ENCODE data around the gene RNF207.

Gene RNF207

DNA sequence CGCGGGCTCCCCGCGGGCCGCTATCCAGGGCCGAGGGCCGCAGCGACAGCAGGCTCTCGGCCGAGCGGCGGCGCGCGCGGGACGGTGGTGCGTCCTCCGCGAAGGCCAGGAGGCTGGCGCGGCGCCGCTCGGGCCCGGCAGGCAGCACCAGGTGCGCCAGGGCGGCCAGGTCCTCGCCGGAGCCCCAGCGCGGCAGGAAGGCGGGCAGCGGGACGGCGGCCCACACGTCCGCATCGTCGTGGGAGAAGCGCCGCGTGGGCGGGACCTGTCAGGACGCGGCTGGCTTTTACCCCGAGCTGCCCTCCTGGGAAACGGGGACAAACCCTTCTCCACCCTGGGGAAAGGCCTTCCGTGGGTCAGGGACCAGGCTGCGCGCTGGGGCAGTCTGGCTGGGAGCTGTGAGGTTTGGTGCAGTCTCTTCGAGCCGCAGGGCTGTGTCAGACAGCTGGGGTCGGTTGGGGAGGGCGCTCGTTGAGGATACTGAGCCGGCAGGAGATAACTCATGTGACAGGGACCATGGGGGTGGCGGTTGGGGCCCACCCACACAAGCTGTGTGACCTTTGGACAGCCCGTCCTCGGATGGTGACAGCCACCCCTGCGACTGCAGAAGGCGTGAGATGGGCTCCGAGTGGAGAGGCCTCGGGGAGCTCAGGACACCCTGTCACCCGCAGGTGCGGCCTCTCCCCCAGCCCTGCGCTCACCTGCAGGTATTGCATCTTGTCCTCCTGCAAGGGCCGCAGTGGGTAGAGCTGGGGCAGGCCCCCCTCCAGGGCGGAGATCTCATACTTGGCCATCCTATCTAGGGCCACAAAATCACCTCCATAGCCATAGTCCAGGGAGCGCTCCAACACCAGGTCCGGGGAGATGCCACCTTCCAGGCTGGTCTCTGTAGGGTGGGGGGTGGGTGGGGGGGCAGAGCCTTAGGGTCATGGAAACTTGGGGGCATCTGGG is 44.1 kb downstream of the RNF207 start:
- no peak for DNase-seq (ENCODE audit: low spot score)

GRCh38 chr1:6251233-6251632 is 45.3 kb downstream of the RNF207 start:
- no peak for DNase-seq (ENCODE audit: low spot score)

GRCh38 chr1:6251681-6252373 is 45.9 kb downstream of the RNF207 start:
- DNase-seq (ENCODE audit: low spot score): no peak

- no peak for DNase-seq (ENCODE audit: low spot score)
These were observed 46.4 kb downstream of the RNF207 start for GRCh38 chr1:6252374-6252710.

DNA sequence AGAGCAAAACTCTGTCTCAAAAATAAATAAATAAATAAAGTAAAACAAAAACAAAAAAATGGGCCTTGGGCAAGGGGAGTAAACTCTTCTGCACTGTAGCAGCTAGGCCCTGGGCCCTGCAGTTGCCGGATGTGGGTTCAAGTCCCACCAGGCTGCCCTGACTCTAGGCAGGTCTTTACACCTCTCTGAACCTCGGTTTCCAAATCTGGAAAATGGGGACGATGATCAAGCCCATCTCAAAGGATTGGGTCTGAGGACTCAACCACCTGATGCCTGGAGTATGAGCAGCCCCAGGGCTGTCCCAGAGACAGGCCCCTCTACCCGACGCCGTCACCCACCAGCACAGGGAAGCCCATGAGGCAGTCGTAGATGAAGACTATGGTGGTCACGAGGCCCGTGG is 47.5 kb downstream of the RNF207 start:
- no peak for DNase-seq (ENCODE audit: low spot score)

- DNase-seq (ENCODE audit: low spot score): no peak
These were observed 48.8 kb downstream of the RNF207 start for GRCh38 chr1:6254691-6255090.

DNA sequence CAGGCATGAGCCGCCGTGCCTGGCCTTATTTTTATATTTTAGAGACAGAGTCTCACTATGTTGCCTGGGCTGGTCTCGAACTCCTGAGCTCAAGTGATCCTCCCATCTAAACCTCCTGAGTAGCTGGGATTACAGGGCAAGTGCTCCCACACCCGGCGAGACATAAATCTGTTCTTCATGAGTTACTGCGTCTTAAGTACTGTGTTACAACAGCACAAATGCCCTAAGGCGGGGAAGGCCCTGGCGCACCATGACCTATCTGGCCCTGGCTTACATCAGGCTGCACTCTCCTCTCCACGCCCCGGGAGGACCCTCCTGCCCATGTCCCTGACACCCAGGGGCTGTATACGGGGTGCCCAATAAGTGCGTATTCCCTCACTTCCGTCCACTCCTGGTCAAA is 50.7 kb downstream of the RNF207 start:
- DNase-seq (ENCODE audit: low spot score): no peak

DNA sequence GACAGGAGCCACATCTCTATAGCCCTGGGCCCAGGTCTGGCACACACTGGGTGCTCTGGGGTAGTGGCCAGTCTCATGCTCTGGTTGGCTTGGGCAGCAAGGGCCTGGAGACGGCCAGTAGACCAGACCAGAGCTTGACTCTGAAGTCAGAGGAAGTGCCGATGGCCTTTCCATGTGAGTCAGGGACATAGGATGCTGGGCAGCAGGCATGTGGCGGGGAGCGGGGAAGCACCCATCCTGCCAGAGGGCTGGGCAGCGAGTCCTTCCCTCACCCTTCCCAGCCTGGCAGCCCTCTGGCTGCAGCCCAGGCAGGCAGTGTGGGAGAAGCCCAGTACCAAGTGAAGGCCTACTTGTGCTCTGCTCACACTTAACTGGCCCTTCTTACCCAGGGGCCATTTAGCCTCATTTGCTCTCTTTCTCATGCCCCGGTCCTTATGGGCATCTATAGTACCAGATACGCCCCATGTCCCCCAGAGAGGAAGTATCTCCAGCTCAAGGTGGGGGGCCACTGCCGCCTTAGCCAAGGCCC is 51.7 kb downstream of the RNF207 start:
- DNase-seq (ENCODE audit: low spot score): no peak

DNA sequence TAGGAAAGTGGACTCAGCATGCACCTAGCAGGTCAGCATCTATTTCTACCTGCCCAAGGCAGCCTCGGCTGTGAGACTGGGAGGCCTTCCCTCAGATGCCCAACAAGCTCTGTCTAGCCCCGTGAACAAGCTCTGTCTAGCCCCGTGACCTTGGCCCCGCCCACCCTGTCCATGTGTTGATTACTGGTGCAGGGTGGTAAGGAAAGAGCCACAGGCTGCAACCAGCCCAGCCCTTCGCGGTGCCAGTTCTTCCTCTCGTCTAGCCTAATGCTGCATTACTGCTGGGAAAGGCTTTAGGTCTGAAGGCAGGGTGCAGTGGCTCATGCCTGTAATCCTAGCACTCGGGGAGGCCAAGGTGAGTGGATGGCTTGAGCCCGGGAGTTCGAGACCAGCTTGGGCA is 52.8 kb downstream of the RNF207 start:
- DNase-seq (ENCODE audit: low spot score): no peak

- DNase-seq (ENCODE audit: low spot score): peak; percentile 76
These were observed 53.8 kb downstream of the RNF207 start for GRCh38 chr1:6259491-6260362.

GRCh38 chr1:6260433-6260934 is 54.6 kb downstream of the RNF207 start:
- DNase-seq (ENCODE audit: low spot score): no peak

GRCh38 chr1:6260961-6261614 is 55.2 kb downstream of the RNF207 start, which contains the start of gene GPR153:
TSS of gene GPR153 (minus strand) at chr1:6261098. CDS start at chr1:6254905, 6,193 bp downstream.
- DNase-seq (ENCODE audit: low spot score): peak; percentile 47

DNA sequence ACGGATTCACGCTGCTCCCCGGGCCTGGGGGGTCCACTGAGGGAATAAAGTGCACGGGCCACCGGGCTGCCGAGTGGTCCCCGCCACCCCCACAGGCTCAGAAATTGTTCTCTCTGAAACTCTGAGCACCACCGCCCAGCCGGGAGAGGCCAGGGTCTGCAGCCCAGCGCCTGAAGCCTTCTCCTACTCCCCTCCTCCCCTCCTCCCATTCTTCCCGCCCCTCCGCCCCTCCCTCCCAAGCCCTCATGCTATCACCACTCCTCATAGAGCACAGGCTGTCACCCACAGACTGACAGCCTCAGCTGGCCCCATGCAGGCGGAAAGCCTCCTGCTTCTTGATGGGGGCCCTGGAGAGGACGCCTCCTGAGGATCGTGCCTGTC is 55.7 kb downstream of the RNF207 start:
- DNase-seq (ENCODE audit: low spot score): no peak

GRCh38 chr1:6262555-6263420 is 56.9 kb downstream of the RNF207 start:
- no peak for DNase-seq (ENCODE audit: low spot score)

GRCh38 chr1:6263716-6264115 is 57.8 kb downstream of the RNF207 start:
- no peak for DNase-seq (ENCODE audit: low spot score)

DNA sequence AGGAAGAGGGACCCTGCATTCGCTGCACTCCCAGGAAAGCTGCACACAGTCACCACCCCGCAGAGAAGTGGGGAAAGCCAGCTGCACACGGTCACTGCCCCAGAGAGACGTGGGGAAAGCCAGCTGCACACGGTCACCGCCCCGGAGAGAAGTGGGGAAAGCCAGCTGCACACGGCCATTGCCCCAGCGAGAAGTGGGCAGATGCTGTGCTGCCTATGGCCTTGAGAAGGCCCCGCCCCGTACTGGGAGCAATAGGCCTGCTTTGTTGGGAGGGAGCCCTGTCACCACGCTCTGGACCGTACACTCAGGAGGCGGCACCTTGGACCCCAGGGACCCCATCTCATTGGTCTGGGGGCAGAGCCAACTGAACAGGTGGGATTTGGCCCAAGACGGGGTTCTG is 59.2 kb downstream of the RNF207 start:
- no peak for DNase-seq (ENCODE audit: low spot score)

- no peak for DNase-seq (ENCODE audit: low spot score)
These were observed 60.7 kb downstream of the RNF207 start for GRCh38 chr1:6266641-6267040.

GRCh38 chr1:6267686-6268322 is 61.9 kb downstream of the RNF207 start:
- no peak for DNase-seq (ENCODE audit: low spot score)

DNA sequence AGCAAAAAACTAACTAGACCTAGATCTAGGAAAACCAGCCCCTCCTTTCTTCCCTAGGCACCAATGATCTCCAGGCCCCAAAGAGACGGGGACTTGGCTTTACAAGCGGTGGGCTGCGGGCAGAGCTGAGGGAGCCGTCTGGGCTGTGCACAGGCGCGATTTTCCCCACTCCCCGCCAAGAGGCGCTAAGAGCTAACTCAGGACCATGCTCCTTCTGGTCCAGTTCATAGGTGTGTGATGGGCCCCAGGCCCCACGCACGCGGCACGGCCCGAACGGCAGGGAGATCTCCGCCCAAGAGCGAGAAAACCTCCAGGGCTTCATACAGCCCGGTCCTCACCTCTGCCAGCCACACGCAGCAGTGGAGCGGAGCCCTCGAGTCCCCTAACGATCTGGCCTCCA is 62.5 kb downstream of the RNF207 start:
- DNase-seq (ENCODE audit: low spot score): no peak

DNA sequence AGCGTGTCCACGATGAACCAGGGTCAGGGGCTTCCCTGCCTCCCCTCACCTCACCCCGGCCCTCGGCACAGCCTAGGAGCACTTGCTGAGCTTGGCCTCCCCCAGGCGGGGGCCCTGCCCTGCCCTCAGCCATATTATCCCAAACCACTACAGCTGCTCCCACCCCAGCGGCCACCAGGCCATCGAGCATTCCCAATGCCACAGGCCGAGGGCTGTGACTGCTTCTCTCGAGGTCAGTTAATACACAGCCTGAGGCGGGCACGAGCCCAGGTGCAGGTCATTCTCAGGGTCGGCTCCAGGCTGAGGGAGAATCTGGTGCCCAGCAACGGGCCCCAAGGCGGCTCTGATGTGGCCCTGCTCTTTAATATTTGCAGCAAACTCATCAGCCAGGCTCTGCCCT is 63.4 kb downstream of the RNF207 start:
- DNase-seq (ENCODE audit: low spot score): no peak
